Ecto neural progenitor cell (in vitro differentiated cells): ENCODE data around the gene C17orf67.

Source experiments
- DNase-seq: peaks from one replicate; pipeline ENCODE4 v3.0.0-alpha.2; 2018; ENCODE audit warnings: low spot score

Gene C17orf67

DNA sequence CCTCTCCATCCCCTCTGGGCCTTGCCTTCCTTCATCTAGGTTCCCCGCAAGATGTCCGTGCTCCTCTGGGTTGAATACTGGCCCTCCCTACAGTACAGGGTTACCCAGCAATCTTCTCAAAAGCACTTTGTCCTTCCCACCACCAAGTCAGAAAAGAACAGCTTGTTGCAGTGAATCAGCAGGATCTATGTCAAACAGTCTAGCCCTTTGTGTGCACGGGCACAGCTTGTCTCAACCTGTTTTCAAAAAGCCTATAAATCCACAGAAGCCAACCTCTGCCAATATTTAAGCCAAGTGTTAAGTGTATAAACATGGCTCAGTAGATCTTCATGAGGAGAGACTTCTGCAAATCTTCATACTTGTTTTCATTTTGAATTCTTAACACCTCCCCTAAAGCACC is 25.2 kb downstream of the C17orf67 start:
- no peak for DNase-seq

GRCh38 chr17:56807723-56808122 is 26.0 kb downstream of the C17orf67 start:
- no peak for DNase-seq

GRCh38 chr17:56806949-56807348 is 26.8 kb downstream of the C17orf67 start:
- no peak for DNase-seq

DNA sequence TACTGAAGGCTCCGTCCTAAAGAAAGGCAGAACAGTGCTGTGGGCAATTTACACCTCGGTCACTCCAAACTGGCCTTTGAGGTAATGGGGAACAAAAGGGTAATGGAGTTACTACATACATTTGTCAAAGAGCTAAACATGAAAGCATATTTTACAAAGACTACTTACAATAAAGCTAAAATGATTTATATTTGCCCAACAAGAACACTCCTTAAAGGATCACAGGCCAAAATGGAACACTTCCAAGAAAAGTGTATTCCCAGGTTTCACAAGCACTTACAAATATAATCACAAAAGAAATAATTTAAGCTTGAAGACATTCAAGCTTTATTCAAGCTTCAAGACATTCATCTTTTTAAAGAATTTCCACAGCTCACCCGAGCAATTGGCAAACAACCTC is 29.3 kb downstream of the C17orf67 start:
- no peak for DNase-seq

DNA sequence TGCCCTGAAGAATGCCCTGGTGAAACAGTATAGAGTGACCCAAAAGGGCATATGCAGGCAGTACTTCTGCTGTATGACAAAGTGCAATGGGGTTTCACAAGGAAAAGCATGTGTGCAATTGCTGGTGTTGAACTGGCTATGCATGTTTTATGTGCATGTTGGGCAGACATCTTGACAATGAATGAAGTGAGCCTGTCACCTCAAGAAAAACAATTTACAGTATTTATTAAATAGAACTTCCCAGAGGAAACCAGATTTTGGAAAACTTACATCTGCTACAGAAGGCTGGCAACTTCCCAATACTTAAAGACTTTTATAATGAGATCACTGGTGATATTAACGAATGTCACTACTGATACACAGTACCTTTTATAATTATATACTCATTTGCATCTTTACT is 30.6 kb downstream of the C17orf67 start:
- no peak for DNase-seq

DNA sequence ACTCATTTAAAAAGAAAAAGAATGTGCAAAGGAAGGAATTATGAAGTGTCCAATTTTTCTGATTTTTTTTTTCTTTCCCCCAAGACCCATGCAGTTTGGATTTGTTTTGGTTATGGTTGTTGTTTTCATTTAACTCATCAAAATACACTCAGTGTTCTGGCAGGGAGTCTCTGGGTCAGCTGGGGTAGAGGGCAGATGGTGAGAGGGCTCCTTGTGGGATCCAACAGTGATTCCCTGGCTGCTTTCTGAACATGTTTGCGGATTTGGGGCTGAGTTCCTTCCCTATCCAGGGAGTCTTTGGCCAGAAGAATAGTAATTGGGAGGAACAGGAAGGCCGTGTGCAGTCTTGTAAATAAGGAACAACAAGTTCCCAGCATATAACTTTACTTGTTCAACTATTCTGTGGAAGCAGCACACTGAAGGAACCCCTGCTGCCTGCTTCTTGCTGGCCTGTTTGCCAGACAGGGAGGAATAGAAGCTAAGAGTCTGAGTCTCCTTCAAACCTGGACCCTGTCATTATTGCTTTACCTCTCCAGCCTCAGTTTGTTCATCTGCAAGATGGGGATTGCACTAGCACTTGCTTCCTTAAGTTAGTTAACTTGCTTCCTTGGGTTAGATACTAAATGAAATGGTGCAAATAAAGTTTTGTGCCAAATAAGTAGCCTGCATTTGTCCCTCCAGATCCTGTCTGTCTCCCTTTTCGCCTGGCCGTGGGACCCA is 32.1 kb downstream of the C17orf67 start:
- DNase-seq = no peak

- no peak for DNase-seq
Observed at GRCh38 chr17:56798916-56799315, 34.8 kb downstream of the C17orf67 start.

DNA sequence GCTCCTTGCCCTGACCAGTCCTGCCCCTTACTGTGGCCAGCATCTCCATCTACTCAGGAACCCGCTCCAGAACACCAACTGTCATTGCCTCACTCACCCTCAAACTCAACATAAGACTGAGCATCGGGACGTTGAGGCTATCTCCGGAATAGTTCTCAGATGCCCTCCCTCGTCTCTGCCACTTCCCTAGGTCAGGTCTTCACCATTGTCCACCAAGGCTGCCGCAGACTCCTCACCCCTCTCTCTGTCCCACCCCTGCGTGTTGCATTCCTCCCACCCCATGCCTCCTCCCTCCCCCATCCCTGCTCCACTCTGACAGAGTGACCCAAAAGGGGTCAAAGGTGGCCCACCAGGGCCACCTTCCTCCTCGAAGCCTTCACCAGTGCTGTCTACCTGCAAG is 37.2 kb downstream of the C17orf67 start:
- peak; percentile 40 for DNase-seq

GRCh38 chr17:56795221-56795865 is 38.4 kb downstream of the C17orf67 start:
- no peak for DNase-seq

- DNase-seq = no peak
Observed at GRCh38 chr17:56793957-56794356, 39.8 kb downstream of the C17orf67 start.

GRCh38 chr17:56793531-56793930 is 40.2 kb downstream of the C17orf67 start:
- DNase-seq = peak; percentile 54

- no peak for DNase-seq
Observed at GRCh38 chr17:56792267-56792666, 41.5 kb downstream of the C17orf67 start.

DNA sequence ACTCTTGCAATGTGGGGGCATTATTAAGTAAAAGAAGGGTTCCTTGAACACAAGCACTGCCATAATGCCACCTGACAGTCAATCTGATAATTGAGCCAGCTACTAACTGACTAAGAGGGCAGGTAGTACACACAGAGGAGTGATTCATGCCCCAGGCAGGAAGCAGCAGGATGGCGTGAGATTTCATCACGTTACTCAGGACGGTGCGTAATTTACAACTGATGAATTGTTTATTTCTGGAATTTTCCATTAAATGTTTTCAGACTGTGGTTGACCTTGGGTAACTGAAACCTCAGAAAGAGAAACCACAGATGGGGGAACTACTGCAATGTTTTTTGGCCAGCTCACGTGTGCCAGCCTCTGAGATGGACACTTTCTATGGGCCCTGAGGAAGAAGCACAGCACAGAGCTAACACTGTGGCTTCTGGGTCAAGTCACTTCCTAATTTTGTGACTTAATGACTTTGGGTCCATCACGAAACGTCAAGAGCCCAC is 46.7 kb downstream of the C17orf67 start:
- DNase-seq = no peak

DNA sequence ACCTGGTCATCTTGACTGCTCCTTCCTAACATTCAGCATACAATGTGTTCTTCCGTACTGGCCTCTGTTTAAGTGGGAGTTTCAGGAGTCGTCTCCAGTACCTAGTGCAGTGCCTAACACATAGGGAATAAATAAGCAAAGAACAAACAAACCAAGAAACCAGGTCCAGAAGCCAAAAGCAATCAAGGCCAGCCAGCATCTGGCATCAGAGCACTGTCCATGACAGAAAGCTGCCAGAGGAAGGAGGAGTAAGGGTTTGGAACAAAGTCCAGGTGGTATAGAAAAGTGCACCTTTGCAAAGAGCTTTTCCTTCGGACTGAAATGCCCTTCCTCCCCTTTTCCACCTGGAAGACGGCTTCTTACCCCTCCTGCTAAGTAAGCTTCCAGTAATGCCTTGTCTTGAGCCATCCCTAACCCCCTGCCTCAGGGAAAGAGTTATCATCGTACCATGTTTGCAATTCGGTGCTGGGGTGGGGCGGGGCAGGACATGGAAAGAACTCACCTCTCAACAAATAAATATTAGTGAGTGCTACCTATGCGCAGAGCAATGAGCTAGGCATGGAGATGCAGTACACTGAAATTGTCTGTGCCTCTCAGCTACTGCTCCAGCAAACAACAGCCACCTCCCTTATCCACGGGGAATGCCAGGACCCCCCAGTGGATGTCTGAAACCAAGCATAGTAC is 47.6 kb downstream of the C17orf67 start:
- peak; percentile 39 for DNase-seq

GRCh38 chr17:56785405-56785804 is 48.3 kb downstream of the C17orf67 start:
- no peak for DNase-seq

GRCh38 chr17:56782338-56782737 is 51.4 kb downstream of the C17orf67 start:
- no peak for DNase-seq

- no peak for DNase-seq
Observed at GRCh38 chr17:56781906-56782305, 51.8 kb downstream of the C17orf67 start.

- DNase-seq = peak; percentile 93
Observed at GRCh38 chr17:56779898-56780777, 53.6 kb downstream of the C17orf67 start.

GRCh38 chr17:56779322-56779721 is 54.4 kb downstream of the C17orf67 start:
- DNase-seq = peak; percentile 43

- DNase-seq = peak; percentile 23
Observed at GRCh38 chr17:56778898-56779297, 54.8 kb downstream of the C17orf67 start.

DNA sequence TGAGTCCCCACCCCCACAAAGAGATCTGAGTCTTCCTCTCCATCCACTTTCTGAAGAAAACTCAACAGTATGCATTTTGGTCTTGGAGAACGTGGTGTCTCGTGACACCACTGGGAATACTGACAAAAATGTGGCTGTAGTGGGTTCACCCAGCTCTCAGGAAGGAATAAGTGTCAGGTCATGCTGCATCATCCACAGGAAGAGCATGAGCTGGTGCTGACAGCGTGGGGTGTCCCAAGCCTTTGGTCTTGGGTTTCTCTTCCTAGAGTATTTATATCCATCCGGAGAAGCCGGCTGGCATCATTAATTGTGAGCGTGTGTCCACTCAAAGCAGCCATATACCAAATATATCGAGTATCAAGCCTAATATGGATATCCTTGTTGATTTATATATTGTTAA is 55.9 kb downstream of the C17orf67 start:
- no peak for DNase-seq

- DNase-seq = no peak
Observed at GRCh38 chr17:56774650-56775049, 59.1 kb downstream of the C17orf67 start.
